Measurements from ENCODE around the gene B3GALNT2.

- TF ChIP-seq, protein P1, sequence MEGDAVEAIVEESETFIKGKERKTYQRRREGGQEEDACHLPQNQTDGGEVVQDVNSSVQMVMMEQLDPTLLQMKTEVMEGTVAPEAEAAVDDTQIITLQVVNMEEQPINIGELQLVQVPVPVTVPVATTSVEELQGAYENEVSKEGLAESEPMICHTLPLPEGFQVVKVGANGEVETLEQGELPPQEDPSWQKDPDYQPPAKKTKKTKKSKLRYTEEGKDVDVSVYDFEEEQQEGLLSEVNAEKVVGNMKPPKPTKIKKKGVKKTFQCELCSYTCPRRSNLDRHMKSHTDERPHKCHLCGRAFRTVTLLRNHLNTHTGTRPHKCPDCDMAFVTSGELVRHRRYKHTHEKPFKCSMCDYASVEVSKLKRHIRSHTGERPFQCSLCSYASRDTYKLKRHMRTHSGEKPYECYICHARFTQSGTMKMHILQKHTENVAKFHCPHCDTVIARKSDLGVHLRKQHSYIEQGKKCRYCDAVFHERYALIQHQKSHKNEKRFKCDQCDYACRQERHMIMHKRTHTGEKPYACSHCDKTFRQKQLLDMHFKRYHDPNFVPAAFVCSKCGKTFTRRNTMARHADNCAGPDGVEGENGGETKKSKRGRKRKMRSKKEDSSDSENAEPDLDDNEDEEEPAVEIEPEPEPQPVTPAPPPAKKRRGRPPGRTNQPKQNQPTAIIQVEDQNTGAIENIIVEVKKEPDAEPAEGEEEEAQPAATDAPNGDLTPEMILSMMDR (conservative IDR thresholded peaks at IDR 0.05): no peak
- no peak for TF ChIP-seq ZFX (IDR thresholded peaks at IDR 0.05)
These were observed 8.7 kb downstream of the B3GALNT2 start for GRCh38 chr1:235495551-235495950.

All from C4-2B (cell line).